RWPE1 (cell line): ENCODE measurements around the gene LIN9.

Source experiments
- CTCF ChIA-PET: fragments of 350-600 bp; sonication (Branson Sonifier 250); formaldehyde crosslinking; extraction: SDS; loops from one replicate; lab custom pipeline; 2021; lab: Yijun Ruan, JAX
- POLR2A ChIA-PET: fragments of 400-600 bp; formaldehyde crosslinking; extraction: SDS; loops from one replicate; lab custom pipeline; 2020; ENCODE audit warnings: antibody characterized with exemption; ENCODE audit not compliant: low non-redundant PET; lab: Yijun Ruan, JAX
- DNase-seq: peaks from one replicate; pipeline ENCODE4 v3.0.0; 2012; ENCODE audit warnings: low spot score
- H3K27ac ChIP-seq: fragments of 450-650 bp; 2 replicates; pipeline ENCODE4 v1.5.1; 2017
- CTCF ChIP-seq: fragments of 450-650 bp; conservative IDR thresholded peaks from 2 replicates; pipeline ENCODE4 v1.5.1; 2017; ENCODE audit warnings: low read depth, mild to moderate bottlenecking

LIN9 gene

GRCh38 chr1:226308723-226309397, at the start of gene LIN9:
LIN9 (minus strand) TSS chr1:226309164; CDS start chr1:226309139, 25 bp downstream.
- no peak for TF ChIP-seq CTCF
- ChIA-PET POLR2A (interaction anchor here (0.5 to 1.5 kb wide), 6 partner anchors 14 to 720 kb away, joined by 3 to 6 read pairs (median 4); partner anchors contain the start of gene PARP1), CTCF (interaction anchor here (0.5 to 1.4 kb wide), 10 partner anchors 22 to 244 kb away, joined by 3 to 6 read pairs (median 4); partner anchors contain the start of gene PARP1)
- H3K27ac ChIP-seq, result peak within 1 kb of the TSS; percentile 92
- DNase-seq, result peak; percentile 92

GRCh38 chr1:226357416-226357815, 48.5 kb upstream of the LIN9 start:
- no peak for TF ChIP-seq CTCF
- no peak for DNase-seq
- ChIA-PET POLR2A (no interaction called here), CTCF (no interaction called here)
- H3K27ac ChIP-seq, result no peak overlapping the region

DNA sequence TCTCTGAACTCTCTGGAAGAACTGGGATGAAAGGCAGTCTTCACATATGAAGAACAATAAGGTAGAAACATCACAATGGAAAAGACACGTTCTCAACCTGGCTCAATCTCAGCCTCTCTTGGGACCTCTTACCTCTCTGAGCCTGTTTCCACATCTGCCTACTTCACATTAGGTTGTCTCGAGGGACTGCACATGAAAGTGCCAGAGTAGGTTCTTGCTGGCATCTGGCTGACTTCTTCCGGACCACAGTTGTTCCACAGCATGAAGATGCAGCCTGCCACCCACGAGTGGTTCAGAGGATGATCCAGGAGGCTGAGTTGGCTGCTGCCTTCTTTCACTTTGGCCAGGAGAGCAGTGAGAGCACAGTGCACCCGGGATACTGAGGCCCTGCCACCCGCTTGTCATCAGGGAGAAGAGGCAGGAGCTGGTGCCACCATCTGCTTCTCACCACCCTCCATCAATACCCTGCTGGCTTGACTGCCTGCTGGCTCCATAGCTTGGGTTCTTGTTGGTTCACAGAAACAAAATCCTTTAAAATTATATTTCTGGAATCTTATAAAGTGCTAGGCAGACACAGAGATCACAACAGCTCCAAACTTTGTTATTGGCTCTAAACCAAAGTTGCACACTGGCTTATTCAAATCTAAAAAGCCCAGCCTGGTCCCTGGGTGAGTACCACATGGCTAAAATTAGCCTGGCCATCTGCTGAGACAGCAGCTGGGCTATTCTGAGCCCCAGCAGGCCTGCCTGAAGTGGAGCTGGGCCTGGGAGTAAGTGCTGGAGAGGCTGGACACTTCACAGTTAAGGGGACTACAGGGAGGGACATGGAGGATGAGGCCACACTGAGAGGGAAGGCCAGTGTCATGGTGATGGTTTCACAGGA, 46.9 kb upstream of the LIN9 start:
- H3K27ac ChIP-seq, result no peak overlapping the region
- ChIA-PET CTCF (no interaction called here), POLR2A (no interaction called here)
- TF ChIP-seq CTCF, result no peak
- no peak for DNase-seq

DNA sequence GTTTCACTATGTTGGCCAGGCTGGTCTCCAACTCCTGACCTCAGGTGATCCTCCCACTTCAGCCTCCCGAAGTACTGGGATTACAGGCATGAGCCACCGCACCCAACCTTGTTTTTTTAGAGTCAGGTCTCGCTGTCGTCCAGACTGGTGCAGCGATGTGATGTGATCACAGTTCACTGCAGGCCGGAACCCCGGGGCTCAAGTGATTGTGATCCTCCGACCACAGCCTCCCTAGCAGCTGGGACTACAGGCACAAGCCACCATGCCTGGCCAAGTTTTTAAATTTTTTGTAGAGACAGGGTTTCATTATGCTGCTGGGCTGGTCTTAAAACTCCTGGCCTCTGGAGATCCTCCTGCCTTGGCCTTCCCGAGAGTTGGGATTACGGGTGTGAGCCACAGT, 46.1 kb upstream of the LIN9 start:
- TF ChIP-seq CTCF, result no peak
- no peak for DNase-seq
- ChIA-PET POLR2A (no interaction called here), CTCF (no interaction called here)
- H3K27ac ChIP-seq, result no peak overlapping the region

- H3K27ac ChIP-seq, result no peak overlapping the region
- CTCF ChIA-PET, result interaction anchor here (0.7 to 1.0 kb wide), 2 partner anchors 21 to 187 kb away, joined by 3 to 4 read pairs; no protein-coding TSS in a partner anchor
- POLR2A ChIA-PET, result no interaction called here
- no peak for TF ChIP-seq CTCF
- DNase-seq, result no peak
Measured at GRCh38 chr1:226353698-226354525, 44.9 kb upstream of the LIN9 start.
